Activated CD8-positive, alpha-beta memory T cell treated with anti-CD3 and anti-CD28 coated beads for 36 hours (primary cell): ENCODE data around the gene ZNF385C. TPM values are rescaled to one million over a fixed set of nuclear protein-coding genes. Genes with fewer than 3 reads are reported as not detected.

Experiments
- total RNA-seq, 2 experiments: library from RNA; stranded (reverse); gene quantifications; one replicate each; pipeline ENCODE4 v1.2.3, GENCODE V29; 2021

The ZNF385C gene
- total RNA-seq, 2 experiments from 2014 or later = 0.10 TPM; not detected in 1

Other genes starting within 250 kb of the ZNF385C start
- gene KLHL11, start 233.1 kb downstream of the ZNF385C start, total RNA-seq = 10 to 100 TPM; 23.2 to 23.8 TPM
- 100 to 1,000 TPM; 204 to 215 TPM for gene ACLY, start 179.5 kb downstream of the ZNF385C start, total RNA-seq
- gene ODAD4, start 167.9 kb downstream of the ZNF385C start, total RNA-seq = under 1 TPM; 0.27 to 0.38 TPM
- 10 to 100 TPM; 66.8 to 67.6 TPM for gene CNP, start 131.7 kb downstream of the ZNF385C start, total RNA-seq
- gene DNAJC7, start 81.0 kb downstream of the ZNF385C start, total RNA-seq = 100 to 1,000 TPM in 1 of 2 experiments, 10 to 100 TPM in 1; 99.1 to 108 TPM
- 10 to 100 TPM; 27.1 to 29.6 TPM for gene NKIRAS2, start 78.4 kb downstream of the ZNF385C start, total RNA-seq
- under 1 TPM; 0.04 to 0.08 TPM for gene C17orf113, start 47.9 kb downstream of the ZNF385C start, total RNA-seq
- gene DHX58, start 14.2 kb upstream of the ZNF385C start, total RNA-seq = 1 to 10 TPM; 7.0 to 7.6 TPM
- 10 to 100 TPM; 52.6 to 54.2 TPM for gene KAT2A, start 22.9 kb upstream of the ZNF385C start, total RNA-seq
- gene HSPB9, start 24.3 kb upstream of the ZNF385C start, total RNA-seq = under 1 TPM in 1 of 2 experiments, not detected in 1; 0.13 TPM
- 10 to 100 TPM; 56.4 to 58.9 TPM for gene RAB5C, start 56.5 kb upstream of the ZNF385C start, total RNA-seq
- 1 to 10 TPM; 1.2 to 1.3 TPM for gene KCNH4, start 82.7 kb upstream of the ZNF385C start, total RNA-seq
- gene HCRT, start 87.0 kb upstream of the ZNF385C start, total RNA-seq = not detected
- 10 to 100 TPM; 19.2 to 20.0 TPM for gene GHDC, start 96.0 kb upstream of the ZNF385C start, total RNA-seq
- gene STAT5B, start 177.9 kb upstream of the ZNF385C start, total RNA-seq = 100 to 1,000 TPM; 102 to 111 TPM
- 100 to 1,000 TPM; 197 TPM for gene STAT5A, start 190.0 kb upstream of the ZNF385C start, total RNA-seq